HG03469 (cell line): Measurements from ENCODE around the gene RFT1.
A peak's percentile ranks its signal among the peaks of the same experiment; 100 is the strongest.

ENCODE experiments used
- ATAC-seq: cut with Tn5 transposase; IDR thresholded peaks from one replicate; pipeline ENCODE4 v1.9.1; 2021; ENCODE audit warnings: mild to moderate bottlenecking, moderate library complexity, moderate number of reproducible peaks; ENCODE audit not compliant: unreplicated experiment

Gene RFT1

GRCh38 chr3:53130179-53131061 lies at the start of gene RFT1:
RFT1 (minus strand) TSS chr3:53130435; CDS start chr3:53130400, 35 bp downstream.
- peak; percentile 49 for ATAC-seq

DNA sequence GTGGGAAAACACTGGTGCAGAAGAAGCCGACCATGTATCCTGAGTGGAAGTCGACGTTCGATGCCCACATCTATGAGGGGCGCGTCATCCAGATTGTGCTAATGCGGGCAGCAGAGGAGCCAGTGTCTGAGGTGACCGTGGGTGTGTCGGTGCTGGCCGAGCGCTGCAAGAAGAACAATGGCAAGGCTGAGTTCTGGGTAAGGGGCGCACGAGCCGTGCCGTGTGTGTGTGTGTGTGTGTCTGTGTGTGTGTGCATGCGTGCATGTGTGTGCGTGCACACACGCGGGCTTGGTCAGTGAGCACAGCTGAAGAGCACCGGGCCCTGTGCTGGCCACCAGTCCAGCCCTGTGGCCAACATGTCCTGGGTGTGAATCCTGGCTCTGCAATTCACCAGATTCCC lies 49.3 kb upstream of the RFT1 start:
- no peak for ATAC-seq

DNA sequence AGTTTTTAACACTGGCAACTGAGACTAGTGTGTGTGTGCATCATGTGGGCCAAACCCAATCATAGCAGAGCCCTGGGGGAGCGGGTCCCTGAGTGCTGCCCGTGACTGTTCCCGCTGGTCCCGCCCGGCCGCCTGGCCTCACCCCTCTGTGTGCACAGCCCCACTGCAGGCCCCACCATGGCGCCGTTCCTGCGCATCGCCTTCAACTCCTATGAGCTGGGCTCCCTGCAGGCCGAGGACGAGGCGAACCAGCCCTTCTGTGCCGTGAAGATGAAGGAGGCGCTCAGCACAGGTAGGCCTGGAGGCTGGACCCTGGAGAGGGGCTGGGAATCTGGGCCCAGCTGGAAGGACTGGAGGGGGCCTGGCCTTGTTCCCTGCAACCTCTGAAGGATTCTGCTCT lies 48.0 kb upstream of the RFT1 start:
- no peak for ATAC-seq

DNA sequence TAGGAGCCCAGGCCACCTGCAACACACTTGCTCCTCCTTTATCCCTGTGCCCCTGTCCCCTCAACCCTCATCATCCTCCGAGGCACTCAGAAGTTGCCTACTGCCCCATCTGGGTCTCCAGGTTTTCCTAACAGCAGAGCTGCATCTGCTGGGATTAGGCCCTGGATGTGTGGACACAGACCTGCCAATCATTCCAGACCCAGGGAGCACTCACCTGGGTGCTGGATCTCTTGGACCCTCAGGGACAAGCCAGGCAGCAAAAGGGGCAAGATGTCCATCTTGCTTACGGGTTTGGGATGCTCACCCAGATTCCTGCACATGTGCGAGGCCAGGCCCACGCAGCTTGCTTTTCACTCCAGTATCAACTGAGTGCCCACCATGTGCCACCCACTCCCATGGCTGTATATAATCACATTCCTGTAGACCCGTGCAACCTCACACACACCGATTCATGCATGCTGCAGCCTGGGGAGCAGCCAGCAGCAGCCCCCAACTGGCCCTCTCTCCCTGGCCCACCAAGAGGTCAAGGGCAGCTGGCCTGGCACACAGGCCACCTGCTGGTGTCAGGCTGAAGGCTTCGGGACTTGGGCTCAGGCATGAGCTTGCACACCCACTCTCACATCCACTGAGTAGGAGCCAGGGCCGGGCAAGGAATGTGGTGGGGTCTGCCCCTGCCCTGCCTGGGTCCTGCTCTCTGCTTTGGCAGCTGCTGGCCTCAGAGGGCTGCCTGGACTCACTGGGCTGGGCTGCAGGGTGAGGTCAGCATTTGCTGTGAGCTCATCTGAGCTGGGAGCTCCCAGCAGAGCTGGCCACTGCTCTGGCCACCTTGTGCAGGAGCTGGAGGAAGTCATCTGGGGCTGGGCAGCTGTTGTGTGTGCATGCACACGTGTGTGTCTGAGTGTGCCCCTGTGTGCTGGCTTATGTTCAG lies 45.6 kb upstream of the RFT1 start:
- no peak for ATAC-seq

GRCh38 chr3:53174346-53175250 lies 44.4 kb upstream of the RFT1 start:
- no peak for ATAC-seq

DNA sequence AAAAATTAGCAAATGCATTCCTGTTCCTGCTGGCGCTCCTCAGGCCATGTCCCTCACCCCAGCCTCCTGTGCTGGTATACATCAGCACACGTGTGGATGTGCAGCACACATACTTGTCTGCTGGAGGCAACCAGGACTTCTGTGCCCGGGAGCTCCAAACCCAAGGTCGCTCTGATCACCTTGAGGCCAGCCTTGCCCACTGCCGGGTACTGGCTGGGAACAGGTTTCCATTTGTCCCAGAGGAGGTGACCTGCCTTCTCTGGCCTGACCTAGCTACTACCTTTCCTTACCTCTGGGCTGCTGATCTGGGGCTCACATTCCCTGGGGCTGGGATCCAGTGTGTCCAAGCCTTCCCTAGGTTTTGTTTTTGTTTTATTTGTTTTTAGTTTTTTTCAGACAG lies 42.9 kb upstream of the RFT1 start:
- no peak for ATAC-seq

GRCh38 chr3:53171827-53172505 lies 41.7 kb upstream of the RFT1 start:
- no peak for ATAC-seq

DNA sequence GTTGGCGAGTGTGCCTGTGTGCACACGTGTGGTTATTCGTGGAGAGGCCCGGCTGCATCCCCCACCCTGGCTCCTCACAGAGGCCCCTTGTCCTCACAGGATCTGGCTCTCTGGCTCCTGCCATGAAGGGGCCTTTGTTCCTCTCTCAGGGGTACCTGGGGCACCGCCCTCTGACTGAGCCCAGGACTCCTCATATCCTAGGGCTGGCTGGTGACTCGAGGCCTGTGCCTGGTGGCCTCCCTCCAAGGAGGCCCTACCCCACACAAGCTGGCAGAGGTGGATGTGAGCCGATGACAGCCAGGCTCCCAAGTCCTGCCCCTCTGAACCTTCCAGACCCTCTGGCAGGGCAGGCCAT lies 40.8 kb upstream of the RFT1 start:
- no peak for ATAC-seq

- ATAC-seq = no peak
Measured at GRCh38 chr3:53170325-53171063, 40.3 kb upstream of the RFT1 start.

GRCh38 chr3:53169832-53170324 lies 39.6 kb upstream of the RFT1 start:
- ATAC-seq = no peak

DNA sequence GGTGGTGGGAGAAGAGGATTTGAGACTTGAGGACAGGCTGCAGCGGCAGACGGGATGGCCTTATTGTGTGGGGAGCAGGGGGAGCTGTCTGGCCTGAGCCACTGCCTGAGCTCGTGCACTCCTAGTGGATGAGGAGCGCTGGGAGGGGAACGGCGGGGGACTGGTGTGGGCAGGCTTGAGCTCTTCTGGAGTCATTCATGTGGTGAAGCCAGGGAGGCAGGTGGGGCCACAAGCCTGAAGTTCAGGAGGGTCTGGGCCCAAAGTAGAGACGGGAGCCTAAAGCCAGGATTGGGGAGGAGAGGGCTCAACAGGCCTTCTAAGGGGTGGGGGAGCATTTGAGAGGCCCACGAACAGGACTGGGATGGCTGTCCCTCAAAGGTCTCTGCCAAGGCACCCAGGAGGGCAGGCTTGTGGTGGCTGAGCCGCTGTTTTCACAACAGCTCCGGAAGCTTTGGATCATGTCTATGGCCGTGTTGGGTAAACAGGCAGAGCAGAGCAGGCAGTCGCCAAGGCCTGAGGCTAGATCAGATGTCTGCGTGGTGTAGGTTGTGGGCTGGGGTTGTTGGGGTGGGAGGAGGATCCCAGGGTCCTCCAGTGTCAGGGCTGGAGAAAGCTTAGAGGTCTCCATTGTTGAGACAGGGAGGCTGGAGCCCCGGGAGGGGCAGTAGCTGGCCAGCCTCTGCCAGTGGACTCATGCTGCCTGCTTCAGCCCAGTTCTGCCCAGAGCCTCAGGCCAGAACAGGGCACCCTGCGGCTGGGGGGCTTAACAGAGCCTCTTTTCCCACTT lies 39.0 kb upstream of the RFT1 start:
- no peak for ATAC-seq

GRCh38 chr3:53168175-53168923 lies 38.1 kb upstream of the RFT1 start:
- no peak for ATAC-seq

DNA sequence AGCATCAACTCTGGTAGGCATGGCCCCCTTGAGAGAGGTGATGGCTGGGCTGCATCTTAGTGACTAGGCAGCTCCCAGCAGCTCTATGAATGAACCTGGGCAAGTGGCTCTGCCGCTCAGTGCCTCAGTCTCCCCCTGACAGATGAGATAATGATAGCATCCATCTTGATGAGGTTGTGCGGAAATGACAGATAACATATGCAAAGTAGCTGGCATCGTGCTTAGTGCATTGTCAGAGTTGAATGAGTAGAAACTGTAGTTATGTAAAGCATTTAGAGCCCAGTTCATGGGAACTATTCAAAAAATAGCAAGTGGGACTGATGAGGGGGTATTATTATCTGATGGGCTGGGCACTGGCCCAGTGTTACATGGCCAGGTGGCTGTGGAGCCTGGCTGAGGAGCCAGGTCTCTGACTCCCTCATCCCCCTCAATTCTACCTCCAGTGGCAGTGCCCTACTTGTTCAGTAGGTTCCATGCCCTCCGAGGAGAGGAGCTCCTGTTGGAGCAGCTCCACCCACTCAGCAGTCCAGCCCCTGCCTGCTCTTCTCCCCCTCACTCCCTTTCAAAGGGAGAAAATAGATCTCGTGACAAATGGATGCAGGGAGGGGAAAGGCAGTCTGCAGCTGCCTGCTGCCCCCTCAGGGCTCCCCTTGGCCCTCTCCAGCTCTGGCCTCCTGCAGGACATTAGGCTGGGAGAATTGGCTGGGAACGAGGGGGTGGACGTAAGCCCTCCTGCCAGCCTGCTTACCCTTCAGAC lies 37.4 kb upstream of the RFT1 start:
- no peak for ATAC-seq

- ATAC-seq = no peak
Measured at GRCh38 chr3:53166781-53167291, 36.6 kb upstream of the RFT1 start.

GRCh38 chr3:53166206-53166605 lies 36.0 kb upstream of the RFT1 start:
- no peak for ATAC-seq

DNA sequence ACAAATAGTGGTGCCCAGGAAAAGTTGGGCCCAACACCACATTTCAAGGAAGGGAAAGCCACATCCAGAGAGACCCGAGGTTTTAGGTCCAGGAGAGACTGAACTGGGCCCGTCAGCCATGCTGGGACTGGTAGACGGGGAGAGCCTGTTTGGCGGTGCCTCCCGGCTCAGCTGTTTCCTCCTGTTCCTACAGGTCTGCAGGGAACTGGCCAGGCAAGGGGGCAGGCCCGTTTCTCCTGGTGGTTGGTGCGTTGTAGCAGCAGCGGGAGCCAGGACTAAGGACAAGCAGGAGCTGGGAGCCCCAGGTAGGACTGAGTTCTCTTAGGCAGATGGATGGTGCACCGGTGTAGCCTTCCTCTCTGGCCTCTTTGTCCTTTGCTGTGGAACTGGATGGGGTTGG lies 34.7 kb upstream of the RFT1 start:
- no peak for ATAC-seq
